Kidney (tissue), 14 donors: Measurements from ENCODE around the gene MCRIP1. TPM values are rescaled to one million over a fixed set of nuclear protein-coding genes. Genes with fewer than 3 reads are reported as not detected.

Experiments
- DNase-seq, 5 donors: peaks; one replicate each; pipeline ENCODE4 v3.0.0-alpha.2; 2013 to 2020
- FAIRE-seq: peaks from 2 replicates; lab custom pipeline; 2012; peaks lifted over from hg19 to GRCh38; lab: Jason Lieb, UNC
- H3K27ac ChIP-seq, 2 donors: one replicate each; pipeline ENCODE4 v1.7.0; 2013; ENCODE audit warnings: low read depth in 2 of 2, low read length in 2 of 2, inconsistent platforms in 1 of 2
- H3K27me3 ChIP-seq: one replicate; pipeline ENCODE4 v1.7.1; 2013; ENCODE audit warnings: low read length, inconsistent platforms; ENCODE audit not compliant: control insufficient read depth, insufficient read depth
- H3K36me3 ChIP-seq, 3 donors: one replicate each; pipeline versions ENCODE4 v1.7.0 to v1.7.1; 2013; ENCODE audit warnings: low read length in 3 of 3, control low read depth in 1 of 3, inconsistent platforms in 1 of 3; ENCODE audit not compliant: insufficient read depth in 3 of 3, control insufficient read depth in 2 of 3
- H3K4me1 ChIP-seq, 3 donors: one replicate each; pipeline versions ENCODE4 v1.7.0 to v1.7.1; 2013; ENCODE audit warnings: low read length in 3 of 3, inconsistent platforms in 1 of 3, low read depth in 1 of 3; ENCODE audit not compliant: control insufficient read depth in 2 of 3, insufficient read depth in 2 of 3
- H3K4me3 ChIP-seq, 3 donors: one replicate each; pipeline versions ENCODE4 v1.7.0 to v1.8.1; 2013; ENCODE audit warnings: low read length in 3 of 3, control low read depth in 1 of 3, inconsistent platforms in 1 of 3
- H3K9ac ChIP-seq, 3 donors: one replicate each; pipeline versions ENCODE4 v1.7.0 to v1.7.1; 2013; ENCODE audit warnings: low read length in 3 of 3, control low read depth in 1 of 3, inconsistent platforms in 1 of 3
- H3K9me3 ChIP-seq, 3 donors: one replicate each; pipeline versions ENCODE4 v1.7.0 to v1.7.1; 2013; ENCODE audit warnings: low read length in 3 of 3, control low read depth in 1 of 3, inconsistent platforms in 1 of 3; ENCODE audit not compliant: control insufficient read depth in 2 of 3, insufficient read depth in 1 of 3
- intact Hi-C: fragments of 100-400 bp; cut with DNase I; formaldehyde crosslinking; loops from one replicate; pipeline ENCODE4 v1.11.1; 2022
- polyA plus RNA-seq: library from polyadenylated mRNA; stranded (reverse); fragments of 350-450 nt; fragmentation: Illumina TruSeq; extraction: RNeasy Lipid Tissue Mini Kit (QIAGEN cat#74804); gene quantifications from one replicate; pipeline ENCODE4 v1.2.3, GENCODE V29; 2014; ENCODE audit warnings: low read depth, low replicate concordance; ENCODE audit not compliant: insufficient read depth
- total RNA-seq: library from RNA; stranded (reverse); fragmentation: NEBNext Ultra II Directional; extraction: Animal tissue kit (Norgen Biotek cat#: 25700); gene quantifications from one replicate; pipeline ENCODE4 v1.2.1, GENCODE V29; 2021
- TF ChIP-seq, protein P1 (sequence below): IDR thresholded peaks from 3 replicates; pipeline ENCODE4 v1.5.1; 2012; ENCODE audit warnings: mild to moderate bottlenecking, moderate library complexity, borderline replicate concordance; ENCODE audit not compliant: insufficient read depth; ENCODE audit errors: extremely low read depth
- donor health status: control.
- donor health status: control.
- donor health status: control.
- donor health status: control.
- donor health status: control.
- donor health status: DM: yes; HTN: yes; CAD: no.
- donor health status: Normal renal cell carcinoma (clear cell type).

The MCRIP1 gene
- total and polyA plus RNA-seq, 2 donors from 2014 or later: 88.3 to 151 TPM

DNA sequence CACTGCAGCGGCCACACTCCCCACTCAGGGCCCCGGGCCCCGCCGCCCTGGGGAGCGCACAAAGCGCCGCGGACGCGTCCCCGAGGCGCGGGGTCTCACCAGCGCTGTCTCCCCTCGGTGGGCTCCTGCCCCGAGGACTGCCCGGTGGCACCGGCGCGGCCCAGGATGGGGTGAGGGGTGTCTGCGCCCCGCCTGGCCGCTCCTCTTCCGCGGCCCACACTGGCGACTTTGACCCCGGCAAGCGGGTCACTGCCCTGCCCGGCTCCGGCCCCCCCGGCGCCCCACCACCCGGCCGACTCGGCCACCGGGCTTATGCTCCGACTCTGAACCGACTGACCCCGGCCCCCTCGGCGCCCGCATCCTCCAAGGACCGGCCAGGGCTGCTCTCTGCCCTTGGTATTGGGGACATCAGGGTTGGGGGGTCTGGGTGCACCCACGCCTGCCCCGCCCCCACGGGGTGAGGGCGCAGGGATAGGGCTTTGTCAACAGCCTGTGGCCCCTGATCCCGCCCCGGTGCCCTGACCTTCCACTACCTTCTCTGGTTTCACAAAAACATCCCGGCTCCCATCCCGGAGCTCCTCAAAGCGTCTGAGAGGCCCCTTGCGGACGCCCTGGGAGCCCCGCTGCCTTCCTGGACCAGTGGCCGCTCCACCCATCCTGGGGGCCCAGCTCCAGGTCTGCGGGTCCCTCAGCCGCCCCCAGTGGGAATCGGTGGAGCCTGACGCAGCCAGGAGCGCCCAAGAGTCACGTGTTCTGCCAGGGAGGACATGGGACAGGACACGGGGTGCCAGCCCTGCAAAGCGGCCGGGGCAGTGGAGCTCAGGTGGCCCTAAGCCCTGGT is 28.3 kb downstream of the MCRIP1 start:
- peak overlapping the region in 1 of 3 donors; percentile 40 for H3K9ac ChIP-seq
- peaks cover 5% of the 10 kb centered on the region for H3K27me3 ChIP-seq
- intact Hi-C loops: no loop called here
- DNase-seq (peak in 4 of 5 donors; percentile 36 to 80 (median 60)), FAIRE-seq (no peak)
- H3K4me1 ChIP-seq: peaks cover 0 to 4% (median 0%) of the 10 kb centered on the region in 3 donors
- H3K9me3 ChIP-seq: no peaks in the 10 kb centered on the region
- TF ChIP-seq, protein P1, sequence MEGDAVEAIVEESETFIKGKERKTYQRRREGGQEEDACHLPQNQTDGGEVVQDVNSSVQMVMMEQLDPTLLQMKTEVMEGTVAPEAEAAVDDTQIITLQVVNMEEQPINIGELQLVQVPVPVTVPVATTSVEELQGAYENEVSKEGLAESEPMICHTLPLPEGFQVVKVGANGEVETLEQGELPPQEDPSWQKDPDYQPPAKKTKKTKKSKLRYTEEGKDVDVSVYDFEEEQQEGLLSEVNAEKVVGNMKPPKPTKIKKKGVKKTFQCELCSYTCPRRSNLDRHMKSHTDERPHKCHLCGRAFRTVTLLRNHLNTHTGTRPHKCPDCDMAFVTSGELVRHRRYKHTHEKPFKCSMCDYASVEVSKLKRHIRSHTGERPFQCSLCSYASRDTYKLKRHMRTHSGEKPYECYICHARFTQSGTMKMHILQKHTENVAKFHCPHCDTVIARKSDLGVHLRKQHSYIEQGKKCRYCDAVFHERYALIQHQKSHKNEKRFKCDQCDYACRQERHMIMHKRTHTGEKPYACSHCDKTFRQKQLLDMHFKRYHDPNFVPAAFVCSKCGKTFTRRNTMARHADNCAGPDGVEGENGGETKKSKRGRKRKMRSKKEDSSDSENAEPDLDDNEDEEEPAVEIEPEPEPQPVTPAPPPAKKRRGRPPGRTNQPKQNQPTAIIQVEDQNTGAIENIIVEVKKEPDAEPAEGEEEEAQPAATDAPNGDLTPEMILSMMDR: no peak
- no peaks in the 10 kb centered on the region for H3K36me3 ChIP-seq
- H3K27ac ChIP-seq: peak overlapping the region; percentile 9 to 60
- peak overlapping the region in 1 of 3 donors; percentile 36 for H3K4me3 ChIP-seq

DNA sequence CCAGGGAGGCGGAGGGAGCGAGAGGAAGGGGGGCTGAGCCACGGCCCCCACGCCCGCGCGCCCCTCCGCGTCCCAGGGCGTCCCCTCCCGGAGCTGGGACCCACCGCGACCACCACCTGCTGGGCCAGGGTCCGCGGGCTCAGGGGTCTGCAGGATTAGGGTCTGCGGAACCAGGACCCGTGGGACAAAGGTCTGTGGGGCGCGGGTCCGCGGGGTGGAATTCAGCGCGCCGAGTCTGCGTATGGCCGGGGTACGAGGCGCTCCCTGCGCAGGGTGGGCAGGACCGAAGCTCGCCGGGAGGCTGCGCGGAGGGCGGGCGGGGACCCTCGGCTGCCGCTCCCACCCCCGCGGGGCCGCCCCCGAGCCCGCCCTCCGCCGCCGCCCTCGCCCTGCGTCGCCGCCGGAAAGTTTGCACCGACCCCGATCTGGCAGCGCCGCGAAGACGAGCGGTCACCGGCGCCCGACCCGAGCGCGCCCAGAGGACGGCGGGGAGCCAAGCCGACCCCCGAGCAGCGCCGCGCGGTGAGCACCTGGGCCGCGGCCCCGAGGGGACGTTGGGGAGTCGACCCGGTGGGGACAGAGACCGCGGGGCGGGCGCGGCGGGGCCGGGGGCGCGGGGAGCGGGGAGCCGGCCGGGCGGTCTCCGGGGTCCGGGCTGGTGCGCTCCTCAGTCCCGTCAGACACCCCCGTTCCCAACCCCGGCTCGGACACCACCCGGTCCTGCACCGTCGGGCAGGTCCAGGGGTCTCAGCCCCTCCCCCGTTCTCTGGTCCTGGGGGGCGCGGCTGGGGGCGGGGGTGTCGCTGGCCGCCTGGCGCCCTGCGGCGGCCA is 29.1 kb downstream of the MCRIP1 start, which contains the start of gene GCGR:
Gene GCGR, plus strand, starts transcription at position 423 of the 831 bp plus-strand sequence. CDS start 4,869 bp downstream, outside the sequence.
- DNase-seq (peak in 2 of 5 donors; percentile 31 to 67), FAIRE-seq (no peak)
- intact Hi-C loops: no loop called here
- Histone ChIP-seq H3K36me3 (no peaks in the 10 kb centered on the region), H3K4me3 (peak within 1 kb of the TSS in 1 of 3 donors; percentile 39), H3K27ac (peak within 1 kb of the TSS; percentile 9 to 60), H3K9me3 (no peaks in the 10 kb centered on the region), H3K27me3 (peaks cover 5% of the 10 kb centered on the region), H3K9ac (peak within 1 kb of the TSS in 1 of 3 donors; percentile 40), H3K4me1 (no peaks in the 10 kb centered on the region)
- TF ChIP-seq, protein P1: no peak

DNA sequence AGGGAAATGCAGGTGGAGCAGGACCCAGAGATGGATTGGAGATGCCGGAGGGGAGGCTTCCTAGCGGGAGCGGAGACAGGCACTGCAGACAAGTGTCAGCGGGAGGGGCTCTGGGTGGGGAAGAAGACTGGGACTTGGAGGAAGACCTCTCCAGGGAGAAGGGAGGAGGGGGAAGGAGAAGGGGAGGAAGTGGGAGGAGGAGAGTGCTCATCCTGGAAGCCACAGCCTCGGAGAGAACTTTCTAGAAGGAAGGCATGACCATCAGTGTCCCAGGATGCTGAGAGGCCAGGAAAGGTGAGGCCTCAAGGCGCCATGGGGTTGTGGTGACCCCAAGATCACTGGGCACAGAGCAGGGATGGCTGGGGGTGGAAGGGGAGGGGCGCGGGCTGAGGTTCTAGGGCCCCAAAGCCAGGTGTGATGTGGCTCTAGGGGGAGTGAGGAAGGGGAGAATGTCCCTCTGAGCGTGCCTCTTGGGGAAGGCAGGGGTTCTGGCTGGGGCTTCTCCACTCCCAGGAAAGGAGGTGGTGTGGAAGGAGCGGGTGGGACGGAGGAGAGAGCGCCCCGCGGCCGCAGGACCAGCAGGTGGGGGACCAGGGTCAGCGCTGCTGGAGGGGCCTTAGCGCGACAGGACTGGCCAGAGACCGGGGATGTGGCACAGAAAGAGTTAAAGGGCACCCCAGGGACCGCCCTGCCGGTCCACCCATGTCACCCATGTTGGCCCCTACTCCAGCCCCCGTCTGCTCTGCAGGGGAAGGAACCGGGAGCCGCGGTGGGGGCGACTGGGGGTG is 30.0 kb downstream of the MCRIP1 start:
- Histone ChIP-seq H3K9ac (no peak overlapping the region), H3K4me1 (no peaks in the 10 kb centered on the region), H3K9me3 (no peaks in the 10 kb centered on the region), H3K4me3 (no peak overlapping the region), H3K36me3 (no peaks in the 10 kb centered on the region), H3K27ac (no peak overlapping the region), H3K27me3 (peaks cover 5% of the 10 kb centered on the region)
- no peak for FAIRE-seq
- TF ChIP-seq, protein P1: no peak
- intact Hi-C loops: no loop called here
- no peak for DNase-seq
